Stimulated activated naive CD8-positive, alpha-beta T cell treated with anti-CD3 and anti-CD28 coated beads, Interleukin-15, Interleukin-2, amounts not matched to agents 100 U/mL and 50 U/mL, for 24 hours (primary cell): ENCODE results near the gene PLA2G15.

Source experiments
- ATAC-seq: fragments of 150-1000 bp; cut with Tn5 transposase; one replicate; pipeline ENCODE4 v1.10.0; 2021
- DNase-seq: peaks from one replicate; pipeline ENCODE4 v3.0.0; 2021

The PLA2G15 gene

DNA sequence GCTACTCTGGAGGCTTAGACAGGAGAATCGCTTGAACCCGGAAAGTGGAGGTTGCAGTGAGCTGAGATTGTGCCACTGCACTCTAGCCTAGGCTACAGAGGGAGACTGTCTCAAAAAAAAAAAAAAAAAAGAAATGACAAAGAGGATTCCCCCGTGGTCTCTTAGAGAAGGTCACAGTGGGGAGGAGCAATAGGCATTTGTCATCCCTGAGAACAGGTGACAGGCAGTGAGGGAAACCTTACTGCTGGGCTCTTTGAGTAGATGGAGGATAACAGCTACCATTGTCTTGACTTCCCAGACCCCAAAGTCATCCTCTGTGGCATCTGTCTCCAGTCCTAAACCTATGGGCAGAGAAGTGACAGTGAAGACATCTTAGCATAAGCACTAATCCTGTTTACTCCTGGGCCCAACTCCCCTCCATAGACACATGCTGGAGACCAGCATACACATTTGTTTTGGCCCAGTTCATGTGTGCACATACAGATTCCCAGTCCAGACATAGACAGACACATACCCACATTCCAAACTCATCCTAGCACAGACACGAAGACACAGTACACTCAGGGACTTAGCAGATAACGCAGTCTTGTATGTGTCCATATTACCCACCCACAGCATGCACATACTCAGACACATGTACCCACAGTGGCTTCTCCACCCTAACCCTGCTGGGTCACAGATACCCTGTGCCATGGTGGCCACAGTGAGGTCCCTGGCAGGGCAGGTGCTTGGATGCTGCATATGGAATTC, 11.9 kb upstream of the PLA2G15 start:
- no peak for DNase-seq
- ATAC-seq: peak; percentile 34

DNA sequence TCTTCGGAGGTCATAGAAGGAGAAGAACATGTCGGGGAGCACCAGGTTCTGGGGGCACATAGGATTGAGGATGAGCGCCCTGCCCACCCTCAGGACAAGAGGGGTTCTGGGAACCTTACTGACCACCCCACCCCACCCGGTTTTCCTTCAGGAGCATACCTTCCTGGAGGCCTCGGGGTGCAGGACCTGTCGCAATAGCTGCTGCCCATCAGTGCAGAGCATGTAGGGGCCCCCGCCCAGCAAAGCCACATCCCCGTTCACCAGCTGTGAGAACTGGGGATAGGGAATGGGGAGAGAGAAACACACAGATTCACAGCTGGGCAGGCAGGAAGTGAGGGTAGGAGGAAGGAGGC, 11.4 kb upstream of the PLA2G15 start:
- ATAC-seq (no peak), DNase-seq (no peak)

DNA sequence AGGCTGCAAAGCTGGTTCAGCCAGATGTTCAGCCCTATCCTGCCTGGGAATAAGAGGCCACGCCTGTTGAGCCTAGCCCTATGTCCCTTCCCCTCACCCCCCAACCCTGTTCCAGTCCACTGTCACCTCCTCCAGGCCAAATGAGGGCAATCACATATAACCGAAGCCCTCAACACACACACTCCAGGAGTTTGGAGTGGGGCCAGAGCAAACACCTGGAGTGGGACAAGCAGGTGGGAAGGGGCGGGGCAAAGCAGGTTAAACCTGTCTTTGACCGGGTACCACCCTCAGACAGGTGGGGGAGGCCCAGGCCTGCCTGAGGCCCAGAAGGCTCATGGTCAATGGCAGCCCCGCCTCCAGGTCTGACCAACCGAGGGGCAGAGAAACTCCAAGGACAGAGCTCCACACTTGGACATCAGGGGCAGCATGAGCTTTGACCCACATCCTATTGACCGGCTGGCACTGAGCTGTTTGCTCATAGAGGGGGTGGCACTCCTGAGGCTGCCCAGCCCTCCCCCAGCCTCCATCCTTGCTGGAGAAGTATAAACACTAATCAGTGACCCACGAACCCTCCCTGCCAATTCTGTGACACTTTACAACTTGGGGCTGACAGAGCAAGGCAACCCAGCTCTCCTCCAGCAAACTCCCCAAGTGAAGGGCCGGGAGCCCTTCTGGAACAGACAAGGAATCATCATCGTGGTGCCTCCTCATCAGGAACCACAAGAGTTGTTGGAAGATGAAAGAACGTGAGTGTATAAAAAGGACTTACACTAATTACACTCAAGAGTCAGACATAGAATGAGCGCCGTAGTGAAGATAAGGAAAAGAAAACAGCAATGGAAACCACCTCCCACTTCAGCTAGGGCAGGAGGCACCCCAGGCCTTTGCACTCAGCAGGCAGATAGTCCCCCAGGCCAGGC, 10.7 kb upstream of the PLA2G15 start:
- DNase-seq: no peak

DNA sequence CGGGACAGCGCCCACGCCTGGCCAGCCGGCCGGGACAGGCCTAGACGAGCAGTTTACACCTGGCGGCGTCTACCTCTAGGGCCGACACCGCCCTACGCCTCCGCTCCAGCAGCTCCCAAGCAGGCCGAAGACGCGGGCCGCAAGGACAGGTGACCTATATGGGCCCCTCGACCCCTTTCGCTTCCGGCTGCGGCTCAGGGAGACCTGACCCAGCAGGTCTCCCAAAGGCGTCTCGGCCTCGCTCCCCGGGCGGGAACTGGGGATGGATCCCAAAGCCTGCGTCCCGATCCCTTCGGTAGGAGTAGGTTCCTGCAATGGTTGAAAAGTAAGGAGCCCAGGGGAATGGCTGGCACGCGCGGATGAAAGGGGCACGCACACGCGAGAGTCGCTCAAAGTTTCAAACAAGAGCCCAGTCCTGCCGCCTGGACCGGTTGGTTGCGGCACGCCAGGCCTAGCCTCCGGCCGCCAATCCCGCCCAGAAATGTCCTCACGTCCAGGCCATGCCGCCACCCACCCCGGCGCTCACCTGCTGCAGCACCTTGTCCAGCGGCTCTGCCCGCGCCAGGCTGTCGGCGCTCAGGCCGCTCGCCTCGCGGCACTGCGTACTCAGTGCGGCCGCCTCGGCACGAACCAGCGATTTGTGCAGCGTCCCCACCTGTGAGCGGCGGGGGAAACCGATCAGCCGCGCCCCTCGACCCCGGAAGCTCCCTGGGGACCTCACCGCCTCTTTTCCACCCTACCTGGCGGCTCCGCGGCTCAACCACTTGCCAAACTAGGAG, 9.9 kb upstream of the PLA2G15 start:
- no peak for DNase-seq
- no peak for ATAC-seq

More for the DNA sequence above, 10.7 kb upstream of the PLA2G15 start:
- no peak for ATAC-seq

DNA sequence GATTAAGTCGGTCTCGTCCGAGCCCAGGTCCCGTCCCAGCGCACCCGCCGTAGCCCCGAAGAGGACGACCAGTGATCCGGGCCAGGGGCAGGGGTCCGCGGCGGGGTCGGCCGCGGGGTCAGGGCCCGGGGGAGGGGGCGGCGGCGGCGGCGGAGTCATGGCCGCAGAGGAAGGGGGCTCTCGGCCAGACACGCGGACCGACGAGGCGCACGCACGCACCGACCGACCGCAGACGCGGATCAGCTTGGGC, 9.4 kb upstream of the PLA2G15 start, which contains the start of gene ESRP2:
Gene ESRP2 (minus strand): TSS at position 241 of the 250 bp plus-strand sequence. CDS start 82 bp downstream, at position 159.
- DNase-seq (no peak), ATAC-seq (no peak)

DNA sequence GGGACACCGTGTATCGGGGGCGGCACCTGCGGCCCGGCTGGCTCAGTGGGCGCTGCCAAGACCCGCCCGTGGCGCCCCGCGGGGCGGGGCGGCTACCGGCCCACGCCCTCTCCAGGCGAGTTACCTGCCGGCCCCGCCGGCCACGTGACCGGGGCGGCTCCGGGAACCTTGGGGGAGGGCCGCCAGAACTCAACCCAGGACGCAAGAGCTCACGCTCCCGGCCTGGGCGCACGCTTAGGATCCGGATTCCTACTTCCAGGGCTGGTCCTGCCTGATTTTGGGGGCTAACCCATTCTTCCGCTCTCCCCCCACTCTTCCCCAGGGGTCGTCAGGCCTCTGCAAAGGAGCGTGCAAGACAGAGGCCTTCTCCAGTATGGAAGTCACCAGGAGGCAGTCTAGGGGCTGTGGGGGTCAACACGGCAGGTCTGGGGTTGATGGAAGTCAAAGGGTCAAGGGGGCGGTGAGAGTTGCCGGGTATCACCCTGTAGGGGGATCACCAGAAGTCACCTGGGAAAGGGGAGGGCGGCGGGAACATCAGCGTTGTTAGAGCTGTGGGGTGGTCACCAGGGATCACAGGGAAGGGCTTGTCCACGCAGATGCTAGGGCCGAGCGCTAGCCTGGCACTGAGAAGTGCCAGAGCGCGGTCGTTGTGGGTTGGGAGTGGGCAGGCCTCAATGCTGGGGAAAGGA, 8.9 kb upstream of the PLA2G15 start:
- ATAC-seq (no peak), DNase-seq (peak; percentile 52)

DNA sequence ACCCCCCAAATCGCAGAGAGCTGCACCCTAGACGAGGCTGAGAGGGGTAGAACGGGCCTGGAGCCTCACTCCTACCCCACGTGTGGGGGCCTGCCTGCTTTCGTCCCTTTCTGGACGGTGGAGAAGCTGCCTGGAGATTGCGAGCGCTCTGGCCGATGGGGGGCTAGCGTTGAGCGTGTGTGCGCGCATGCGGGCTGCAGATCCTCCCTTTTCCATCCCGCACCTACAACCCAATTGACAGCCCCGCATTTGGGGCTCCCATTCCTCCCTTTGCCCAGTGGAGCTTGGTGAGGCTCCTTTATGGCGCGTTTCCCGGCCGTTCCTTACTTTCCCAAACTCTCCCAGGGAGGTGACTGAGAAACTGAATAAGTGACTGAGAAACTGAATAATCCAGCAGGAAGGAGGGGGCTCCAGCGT, 8.3 kb upstream of the PLA2G15 start:
- DNase-seq (no peak), ATAC-seq (no peak)

DNA sequence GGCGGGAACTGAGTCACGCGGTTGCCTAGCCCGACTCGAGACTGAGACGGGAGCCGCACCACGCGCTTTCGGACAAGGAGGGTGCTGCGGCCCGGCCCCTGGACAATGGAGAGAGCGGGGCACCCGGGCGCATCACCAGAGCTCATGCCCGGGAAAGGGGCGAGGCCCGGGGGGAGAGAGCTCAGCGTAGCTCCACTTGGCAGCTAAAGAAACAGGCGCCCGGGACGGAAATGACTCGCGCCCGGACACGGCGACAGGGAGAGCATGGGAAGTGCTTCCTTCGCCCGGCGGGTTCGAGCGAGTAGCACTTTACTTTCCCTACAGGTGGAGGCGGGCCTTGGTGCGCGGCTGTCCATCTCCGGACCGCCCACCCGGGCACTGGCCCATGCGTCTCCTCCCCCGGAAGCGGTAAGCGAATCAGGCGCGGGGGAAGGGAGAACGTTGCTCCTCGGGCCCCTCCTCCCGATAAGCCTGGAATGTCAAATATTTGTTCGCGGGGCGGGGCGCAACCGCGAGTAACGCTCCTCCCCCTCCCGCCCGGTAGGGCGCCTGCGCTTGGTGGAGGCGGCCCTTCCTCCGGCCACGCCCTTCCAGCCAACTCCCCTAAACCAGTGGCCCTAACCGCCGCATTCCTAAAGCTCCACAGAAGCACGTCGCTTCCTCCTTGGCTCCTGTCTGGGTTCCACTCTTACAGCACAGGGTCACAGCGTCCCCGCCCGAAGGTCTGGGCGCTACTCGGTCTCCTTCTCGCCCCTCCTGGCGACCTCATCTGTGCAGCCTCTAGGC, 7.7 kb upstream of the PLA2G15 start:
- ATAC-seq: peak; percentile 75
- DNase-seq: peak; percentile 95

DNA sequence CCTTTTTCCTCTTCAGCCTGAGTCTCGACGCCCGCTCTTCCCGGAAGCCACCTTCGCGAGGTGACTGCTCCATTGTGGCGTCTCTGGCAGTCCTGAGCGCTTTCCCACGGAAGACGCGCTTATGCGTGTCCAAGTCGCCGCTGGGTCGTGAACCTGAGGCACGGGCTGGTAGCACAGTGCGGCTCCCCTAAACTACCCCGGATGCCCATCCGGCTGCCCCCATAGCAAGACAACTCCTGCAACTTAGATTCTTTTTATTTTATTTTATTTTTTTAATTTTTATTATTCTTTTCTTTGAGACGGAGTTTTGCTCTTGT, 7.2 kb upstream of the PLA2G15 start:
- DNase-seq (no peak), ATAC-seq (no peak)

DNA sequence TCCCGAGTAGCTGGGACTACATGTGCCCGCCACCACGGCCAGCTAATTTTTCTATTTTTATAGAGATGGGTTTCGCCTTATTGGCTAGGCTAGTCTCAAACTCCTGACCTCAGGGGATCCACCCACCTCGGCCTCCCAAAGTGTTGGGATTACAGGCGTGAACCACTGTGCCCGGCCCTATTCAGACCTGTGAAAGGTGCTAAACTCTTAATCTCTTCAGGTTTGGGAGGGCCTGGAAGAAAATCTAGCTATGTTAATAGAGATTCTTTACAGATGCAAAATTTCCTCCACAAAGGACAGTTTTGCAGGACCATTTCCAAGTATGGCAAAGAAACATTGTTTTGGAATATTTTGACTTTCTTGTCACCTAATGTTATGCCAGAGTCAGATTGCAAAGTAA, 3.1 kb upstream of the PLA2G15 start:
- DNase-seq (no peak), ATAC-seq (no peak)

DNA sequence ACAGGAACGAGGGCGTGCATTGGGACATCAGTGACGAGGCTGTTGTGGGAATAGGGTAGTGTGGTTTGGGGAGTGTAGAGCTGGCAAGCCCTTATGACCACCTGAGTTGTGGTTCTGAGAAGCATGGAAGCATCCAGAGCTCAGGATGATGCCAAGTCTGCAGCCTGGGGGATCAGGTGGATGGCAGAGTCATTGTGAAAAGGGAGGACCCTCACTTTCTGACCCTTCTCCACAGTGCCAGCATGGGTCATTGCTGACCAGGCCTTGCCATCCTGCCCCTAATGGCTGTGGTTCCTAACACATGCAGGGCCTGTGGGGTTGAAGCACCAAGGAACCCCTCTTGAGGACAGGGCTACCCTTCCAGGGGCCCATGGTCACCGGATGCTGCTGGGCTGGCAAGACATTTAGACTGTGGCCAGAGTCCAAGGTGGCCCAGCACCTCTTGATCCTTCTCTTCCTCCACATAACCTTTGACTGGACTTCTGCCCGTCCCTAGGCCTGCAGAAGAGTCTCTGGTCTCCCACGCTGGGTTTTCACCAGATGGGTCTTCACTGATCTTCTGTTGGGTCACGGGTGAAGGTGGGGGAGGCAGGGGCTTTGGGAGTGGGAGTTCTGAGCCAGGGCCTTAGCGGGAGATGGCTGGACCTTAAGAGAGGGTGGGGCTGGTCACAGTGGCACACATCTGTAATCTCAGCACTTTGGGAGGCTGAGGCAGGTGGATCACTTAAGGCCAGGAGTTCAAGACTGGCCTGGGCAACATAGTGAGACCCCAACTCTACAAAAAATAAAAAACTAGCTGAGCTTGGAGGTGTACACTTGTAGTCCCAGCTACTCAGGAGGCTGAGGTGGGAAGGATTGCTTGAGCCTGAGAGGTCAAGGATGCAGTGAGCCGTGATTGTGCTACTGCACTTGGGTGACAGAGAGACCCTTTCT, 2.0 kb upstream of the PLA2G15 start:
- DNase-seq: no peak
- ATAC-seq: no peak

DNA sequence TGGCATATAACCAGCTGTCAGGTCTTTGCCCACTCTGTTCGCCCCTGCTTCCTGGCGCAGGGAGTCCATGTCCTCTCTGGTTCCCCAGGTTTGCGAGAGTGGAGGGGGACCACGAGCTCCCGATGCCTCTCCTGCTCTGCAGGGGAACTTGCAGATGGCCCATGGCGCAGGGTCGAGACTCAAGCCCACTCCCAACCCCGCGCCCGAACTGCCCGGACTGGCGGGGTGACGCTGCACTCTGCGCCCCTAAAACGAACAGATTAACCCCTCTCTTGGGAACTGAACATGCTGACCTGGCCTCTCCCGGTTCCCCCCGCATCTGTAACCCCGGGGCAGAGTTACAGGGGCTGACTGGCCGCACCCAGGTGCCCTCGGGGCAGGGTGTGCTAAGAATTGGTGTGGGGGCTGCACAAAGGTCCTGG, 681 bp upstream of the PLA2G15 start:
- no peak for DNase-seq
- no peak for ATAC-seq

DNA sequence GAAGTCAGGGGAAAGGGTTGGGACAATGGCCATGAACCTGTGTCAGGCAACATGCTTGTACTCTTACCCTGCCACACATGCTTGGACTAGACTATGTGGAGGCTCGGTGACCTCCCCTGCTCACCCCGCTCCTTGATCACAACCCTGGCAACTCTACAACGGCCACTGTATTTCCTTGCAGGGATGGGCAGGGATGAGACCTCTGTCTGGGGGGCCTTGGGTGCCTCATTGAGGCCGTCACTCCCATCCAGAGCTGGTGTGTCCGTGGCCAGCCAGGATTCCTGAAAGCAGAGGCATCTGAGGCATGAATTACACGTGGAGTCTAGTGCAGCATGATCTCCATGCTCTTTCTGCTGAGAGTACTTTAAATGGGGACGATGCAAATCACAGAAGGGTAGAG, 948 bp downstream of the PLA2G15 start:
- ATAC-seq: no peak
- DNase-seq: no peak

DNA sequence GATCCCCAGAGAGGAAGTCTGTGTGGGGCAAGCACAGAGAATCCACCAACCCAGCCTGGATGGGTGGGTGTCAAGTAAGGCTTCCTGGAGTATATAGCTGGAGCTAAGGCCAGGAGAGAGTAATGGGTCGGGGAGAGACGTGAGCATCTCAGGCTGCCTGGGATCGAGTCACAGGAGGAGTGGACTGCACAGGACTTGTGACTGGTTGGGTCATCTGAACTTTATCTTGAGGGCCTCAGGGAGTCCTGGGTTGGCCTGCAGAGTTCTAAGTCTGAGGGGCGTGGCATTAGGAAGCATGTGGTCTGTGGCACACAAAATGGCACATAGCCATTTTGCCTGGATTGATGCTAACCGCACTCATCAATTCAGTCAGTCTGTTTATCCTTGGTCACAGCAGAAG, 1.5 kb downstream of the PLA2G15 start:
- no peak for ATAC-seq
- DNase-seq: no peak

DNA sequence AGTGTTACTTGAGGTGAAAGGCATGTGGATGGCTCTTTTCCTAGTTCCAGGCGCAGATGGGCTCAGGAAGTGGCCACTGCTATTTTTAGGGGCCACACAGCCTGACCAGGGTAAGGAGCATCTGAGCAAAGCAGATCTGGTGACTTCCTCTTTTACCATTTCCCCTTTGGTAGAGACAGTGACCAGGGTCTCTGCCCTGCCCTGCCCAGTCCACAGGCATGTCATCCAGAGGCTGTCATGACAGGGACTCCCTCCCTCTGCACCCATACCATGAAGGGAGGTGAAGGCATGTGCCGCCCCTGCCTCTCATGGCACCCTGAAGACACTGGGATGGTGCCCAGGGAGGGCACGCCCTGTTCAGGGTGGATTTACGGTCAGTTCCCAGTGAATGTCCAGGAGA, 2.2 kb downstream of the PLA2G15 start:
- ATAC-seq: no peak
- DNase-seq: no peak

DNA sequence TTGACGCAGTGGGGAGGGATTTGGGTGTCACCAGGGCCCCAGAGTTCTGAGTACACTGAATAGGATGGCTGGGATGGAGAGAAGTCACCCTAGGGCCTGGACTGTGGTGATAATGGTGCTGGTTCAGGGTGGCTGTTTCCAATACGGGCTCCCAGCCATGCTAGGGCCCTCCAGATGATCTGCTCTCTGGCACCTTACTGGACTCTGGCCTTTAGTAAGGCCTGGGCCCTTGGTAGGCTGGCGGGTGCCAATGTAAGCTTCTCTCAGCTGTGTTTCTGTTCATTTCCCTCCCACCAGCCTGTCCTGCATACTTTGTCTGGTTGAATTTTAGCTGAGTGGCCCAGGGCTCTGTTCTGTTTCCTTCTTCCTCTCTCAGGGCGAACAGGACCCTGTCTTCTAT, 2.8 kb downstream of the PLA2G15 start:
- no peak for DNase-seq
- no peak for ATAC-seq

DNA sequence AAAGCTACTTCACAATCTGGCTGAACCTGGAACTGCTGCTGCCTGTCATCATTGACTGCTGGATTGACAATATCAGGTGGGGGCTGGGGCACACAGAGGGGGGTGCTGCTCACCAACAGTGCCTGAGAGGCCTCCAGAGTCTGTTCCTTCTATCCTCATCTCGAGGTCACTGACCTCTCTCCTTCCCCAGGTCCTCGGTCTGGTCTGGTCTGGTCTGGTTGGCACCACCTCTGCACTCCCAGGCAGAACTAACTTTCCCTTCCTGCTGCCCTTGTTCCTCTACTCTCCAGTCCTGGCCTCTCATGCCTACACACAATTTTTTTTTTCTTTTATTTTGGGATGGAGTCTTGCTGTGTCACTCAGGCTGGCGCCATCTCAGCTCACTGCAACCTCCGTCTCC, 4.2 kb downstream of the PLA2G15 start:
- DNase-seq: no peak

DNA sequence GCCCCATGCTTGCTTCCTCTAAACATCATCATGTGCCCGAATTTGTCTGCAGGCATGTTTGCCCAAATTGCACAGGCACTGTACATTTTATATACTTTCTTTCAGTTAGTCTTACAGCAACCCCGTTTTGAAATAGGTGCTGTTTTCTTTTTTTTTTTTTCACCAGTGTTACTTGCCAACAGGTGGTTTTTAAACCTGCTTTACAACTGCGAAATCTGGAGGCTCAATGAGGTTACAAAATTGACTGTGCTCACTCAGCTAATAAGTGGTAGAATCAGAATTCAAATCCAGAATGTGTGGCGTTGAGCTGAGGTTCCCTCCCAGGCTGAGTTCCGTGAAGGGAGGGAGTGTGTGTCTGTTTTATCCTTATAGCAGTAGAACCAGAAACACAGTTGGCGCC, 5.8 kb downstream of the PLA2G15 start:
- no peak for ATAC-seq

More for the DNA sequence above, 4.2 kb downstream of the PLA2G15 start:
- no peak for ATAC-seq

DNA sequence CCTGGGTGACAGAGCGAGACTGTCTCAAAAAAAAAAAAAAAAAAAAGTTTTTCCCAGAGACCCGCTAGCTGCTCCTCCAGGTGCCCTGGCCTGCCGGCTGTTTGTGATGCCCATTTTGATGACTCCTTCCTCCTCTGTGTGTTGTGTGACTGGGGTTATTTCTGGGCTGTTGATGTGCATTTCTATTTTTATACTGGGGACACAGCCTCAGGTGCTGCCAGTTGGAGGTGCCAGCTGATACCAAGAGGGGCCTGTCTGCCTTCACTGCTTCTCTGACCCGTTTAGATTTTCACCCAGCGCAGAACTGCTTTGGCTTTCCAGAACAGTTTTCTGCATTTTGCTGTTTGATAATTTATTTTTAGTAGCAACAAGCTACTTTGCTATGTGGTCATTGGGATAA, 6.7 kb downstream of the PLA2G15 start:
- ATAC-seq (no peak), DNase-seq (no peak)

More for the DNA sequence above, 5.8 kb downstream of the PLA2G15 start:
- DNase-seq: no peak

DNA sequence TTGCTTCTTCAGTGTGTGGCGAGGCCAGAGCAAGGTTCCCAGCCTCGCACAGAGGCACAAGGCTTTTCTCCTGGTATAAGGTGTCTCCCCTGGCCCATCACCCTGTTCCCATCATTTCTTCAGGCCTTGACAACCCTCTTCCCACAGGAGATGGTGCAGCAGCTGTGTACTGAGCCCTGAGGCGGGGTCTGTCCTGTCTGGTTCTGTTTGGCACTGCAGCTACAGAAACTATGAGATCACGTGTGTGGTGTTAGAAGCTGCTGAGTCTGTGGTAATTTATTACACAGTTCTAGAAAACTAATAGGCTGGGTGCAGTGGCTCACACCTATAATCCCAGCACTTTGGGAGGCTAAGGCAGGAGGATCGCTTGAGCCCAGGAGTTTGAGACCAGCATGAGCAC, 7.2 kb downstream of the PLA2G15 start:
- DNase-seq (no peak), ATAC-seq (no peak)
